Brain microvascular endothelial cell (primary cell): ENCODE results near the gene AMN.

ENCODE experiments used
- DNase-seq: peaks from one replicate; pipeline ENCODE4 v3.0.0-alpha.2; 2020
- H3K27ac ChIP-seq: fragments of 250-450 bp; sonication (Bioruptor Pico); 2 replicates; pipeline ENCODE4 v1.5.1; 2020; ENCODE audit warnings: mild to moderate bottlenecking, moderate library complexity
- H3K27me3 ChIP-seq: fragments of 250-450 bp; sonication (Bioruptor Pico); replicated peaks from 2 replicates; pipeline ENCODE4 v1.5.1; 2020; ENCODE audit warnings: mild to moderate bottlenecking
- H3K36me3 ChIP-seq: fragments of 250-450 bp; sonication (Bioruptor Pico); replicated peaks from 2 replicates; pipeline ENCODE4 v1.5.1; 2020; ENCODE audit warnings: mild to moderate bottlenecking
- H3K4me3 ChIP-seq: 2 replicates; pipeline ENCODE4 v1.5.1; 2011; ENCODE audit warnings: low read depth, mild to moderate bottlenecking, control low read depth, low read length, moderate library complexity
- CTCF ChIP-seq: IDR thresholded peaks from 2 replicates; pipeline ENCODE4 v1.5.1; 2011; ENCODE audit warnings: low read depth, mild to moderate bottlenecking, moderate library complexity, low read length, control low read depth, inconsistent platforms; ENCODE audit errors: missing control alignments
- in situ Hi-C: cut with HindIII; loops from 2 replicates; pipeline ENCODE4 v1.10.0; 2017; ENCODE audit warnings: low sequenced_read_pairs, low pct_ligation_motif_present

The AMN gene

DNA sequence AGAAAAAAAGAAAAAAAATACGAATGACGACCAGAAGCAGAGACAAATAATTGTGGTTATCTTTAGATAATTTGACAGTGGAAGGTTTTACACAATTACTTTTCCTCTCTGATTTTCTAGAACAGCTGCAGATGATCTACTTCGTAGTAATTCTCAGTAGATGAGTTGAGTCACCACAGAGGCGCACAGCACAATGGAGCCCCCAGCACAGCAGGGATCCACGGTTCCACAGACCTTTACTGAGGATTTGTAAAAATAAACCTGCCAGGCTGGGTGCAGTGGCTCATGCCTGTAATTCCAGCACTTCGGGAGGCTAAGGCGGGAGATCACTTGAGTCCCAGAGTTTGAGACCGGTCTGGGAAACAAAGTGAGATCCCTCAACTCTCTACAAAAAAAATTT, 29.3 kb downstream of the AMN start:
- TF ChIP-seq CTCF = no peak
- Histone ChIP-seq H3K27me3 (no peaks in the 10 kb centered on the region), H3K27ac (no peak overlapping the region), H3K36me3 (peaks cover 83% of the 10 kb centered on the region), H3K4me3 (no peak overlapping the region)
- in situ Hi-C loops = no loop called here
- DNase-seq = peak; percentile 79

GRCh38 chr14:102952276-102952675, 29.8 kb downstream of the AMN start:
- DNase-seq = no peak
- Histone ChIP-seq H3K4me3 (no peak overlapping the region), H3K27me3 (no peaks in the 10 kb centered on the region), H3K27ac (no peak overlapping the region), H3K36me3 (peaks cover 80% of the 10 kb centered on the region)
- in situ Hi-C loops = no loop called here
- TF ChIP-seq CTCF = no peak

- H3K27ac ChIP-seq = no peak overlapping the region
- no peak overlapping the region for H3K4me3 ChIP-seq
- H3K27me3 ChIP-seq = no peaks in the 10 kb centered on the region
- no peak for DNase-seq
- H3K36me3 ChIP-seq = peaks cover 82% of the 10 kb centered on the region
- in situ Hi-C loops = no loop called here
- no peak for TF ChIP-seq CTCF
These were observed 30.6 kb downstream of the AMN start for GRCh38 chr14:102953100-102953499.

GRCh38 chr14:102954081-102954789, 31.8 kb downstream of the AMN start:
- in situ Hi-C loops = no loop called here
- peaks cover 85% of the 10 kb centered on the region for H3K36me3 ChIP-seq
- H3K27me3 ChIP-seq = no peaks in the 10 kb centered on the region

DNA sequence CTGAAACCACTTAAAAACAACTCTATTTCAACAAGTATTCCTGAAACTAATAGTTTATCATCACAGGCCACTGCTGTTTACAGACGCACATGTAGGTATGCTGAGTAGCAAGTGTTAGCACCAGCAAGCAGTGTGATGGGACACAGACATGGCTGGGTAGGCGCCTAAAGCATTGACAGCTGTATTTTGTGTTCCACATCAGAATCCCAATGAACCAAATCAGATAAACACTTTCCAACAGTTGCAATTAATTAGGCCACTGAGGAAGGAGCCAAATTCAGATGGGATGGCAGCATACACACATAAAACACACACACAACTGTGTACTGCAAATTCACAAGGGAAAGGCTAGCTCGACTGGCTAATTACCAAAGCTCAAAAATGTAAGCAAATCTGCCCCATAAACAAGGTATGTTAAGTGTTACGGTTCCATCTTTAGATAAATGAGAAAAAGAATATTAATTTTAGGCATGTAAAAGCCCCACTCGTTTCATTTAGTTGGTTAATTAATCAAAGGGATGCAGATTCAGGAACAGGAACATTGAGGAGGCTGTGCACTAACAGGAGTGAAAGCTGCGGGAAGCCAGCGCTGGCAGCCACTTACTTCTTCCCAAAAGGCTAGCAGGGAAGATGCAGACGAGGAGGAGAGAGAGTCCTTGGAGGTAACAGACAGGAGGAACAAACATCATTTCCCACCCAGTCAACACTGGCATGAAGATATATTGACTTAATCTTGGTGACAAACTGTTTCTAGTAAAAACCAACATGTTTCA, 33.4 kb downstream of the AMN start:
- H3K36me3 ChIP-seq = peaks cover 77% of the 10 kb centered on the region
- H3K27ac ChIP-seq = no peak overlapping the region
- in situ Hi-C loops = no loop called here

More at GRCh38 chr14:102954081-102954789, 31.8 kb downstream of the AMN start:
- DNase-seq = no peak
- no peak for TF ChIP-seq CTCF
- Histone ChIP-seq H3K27ac (no peak overlapping the region), H3K4me3 (no peak overlapping the region)

More for the DNA sequence above, 33.4 kb downstream of the AMN start:
- Histone ChIP-seq H3K4me3 (no peak overlapping the region), H3K27me3 (no peaks in the 10 kb centered on the region)
- no peak for DNase-seq
- TF ChIP-seq CTCF = no peak
